Measurements from ENCODE around the gene NPTX1.

The NPTX1 gene

GRCh38 chr17:80481284-80482057 is 5.1 kb upstream of the NPTX1 start:
- DNase-seq (ENCODE audit: low spot score) = no peak

GRCh38 chr17:80480248-80480647 is 3.8 kb upstream of the NPTX1 start:
- DNase-seq (ENCODE audit: low spot score) = no peak

GRCh38 chr17:80479246-80479566 is 2.8 kb upstream of the NPTX1 start:
- DNase-seq (ENCODE audit: low spot score) = no peak

- DNase-seq (ENCODE audit: low spot score) = no peak
Observed at GRCh38 chr17:80478487-80479245, 2.3 kb upstream of the NPTX1 start.

GRCh38 chr17:80477647-80478478 is 1.5 kb upstream of the NPTX1 start:
- DNase-seq (ENCODE audit: low spot score) = peak; percentile 68

- DNase-seq (ENCODE audit: low spot score) = no peak
Observed at GRCh38 chr17:80476877-80477646, 655 bp upstream of the NPTX1 start.

- no peak for DNase-seq (ENCODE audit: low spot score)
Observed at GRCh38 chr17:80474961-80475909, 1.2 kb downstream of the NPTX1 start.

GRCh38 chr17:80474231-80474960 is 2.0 kb downstream of the NPTX1 start:
- peak; percentile 79 for DNase-seq (ENCODE audit: low spot score)

- no peak for DNase-seq (ENCODE audit: low spot score)
Observed at GRCh38 chr17:80473701-80474100, 2.7 kb downstream of the NPTX1 start.

- DNase-seq (ENCODE audit: low spot score) = no peak
Observed at GRCh38 chr17:80472996-80473395, 3.4 kb downstream of the NPTX1 start.

- DNase-seq (ENCODE audit: low spot score) = no peak
Observed at GRCh38 chr17:80471922-80472321, 4.5 kb downstream of the NPTX1 start.

GRCh38 chr17:80470603-80471002 is 5.8 kb downstream of the NPTX1 start:
- no peak for DNase-seq (ENCODE audit: low spot score)

- DNase-seq (ENCODE audit: low spot score) = no peak
Observed at GRCh38 chr17:80469667-80470066, 6.7 kb downstream of the NPTX1 start.

GRCh38 chr17:80468781-80469493 is 7.5 kb downstream of the NPTX1 start:
- no peak for DNase-seq (ENCODE audit: low spot score)

- DNase-seq (ENCODE audit: low spot score) = no peak
Observed at GRCh38 chr17:80468242-80468641, 8.2 kb downstream of the NPTX1 start.

GRCh38 chr17:80466188-80466705 is 10.2 kb downstream of the NPTX1 start:
- DNase-seq (ENCODE audit: low spot score) = no peak

GRCh38 chr17:80465327-80465974 is 11.0 kb downstream of the NPTX1 start:
- DNase-seq (ENCODE audit: low spot score) = no peak

- no peak for DNase-seq (ENCODE audit: low spot score)
Observed at GRCh38 chr17:80464486-80464885, 11.9 kb downstream of the NPTX1 start.
